HG03095 (cell line): ENCODE data around the gene NCKAP5.

Experiments used
- ATAC-seq: cut with Tn5 transposase; IDR thresholded peaks from one replicate; pipeline ENCODE4 v1.9.1; 2021; ENCODE audit warnings: moderate library complexity; ENCODE audit not compliant: unreplicated experiment

Gene NCKAP5

DNA sequence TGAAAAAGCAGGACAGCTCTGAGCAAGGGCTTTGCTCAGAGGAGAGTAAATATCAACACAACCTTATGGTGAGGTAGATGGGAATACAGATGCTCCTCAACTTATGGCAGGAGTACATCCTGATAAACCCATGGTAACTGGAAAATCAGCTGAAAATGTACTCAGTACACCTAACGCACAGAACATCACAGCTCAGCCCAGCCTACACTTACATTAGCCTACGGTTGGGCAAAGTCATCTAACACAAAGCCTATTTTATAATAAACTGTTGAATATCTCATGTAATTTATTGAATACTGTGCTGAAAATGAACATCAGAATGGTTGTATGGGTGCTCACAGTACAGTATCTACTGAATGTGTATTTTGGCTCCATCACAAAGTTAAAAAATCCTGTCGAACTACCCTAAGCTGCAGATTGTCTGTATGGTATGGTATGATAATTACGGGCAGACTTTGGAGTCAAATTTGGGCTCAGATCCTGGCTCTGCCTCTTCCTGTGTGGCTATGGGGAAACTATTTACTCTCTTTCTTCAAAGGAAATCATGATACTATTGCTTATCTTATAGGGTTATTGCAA, 778.0 kb downstream of the NCKAP5 start:
- ATAC-seq, result no peak

GRCh38 chr2:132789066-132789465, 779.2 kb downstream of the NCKAP5 start:
- ATAC-seq, result no peak

DNA sequence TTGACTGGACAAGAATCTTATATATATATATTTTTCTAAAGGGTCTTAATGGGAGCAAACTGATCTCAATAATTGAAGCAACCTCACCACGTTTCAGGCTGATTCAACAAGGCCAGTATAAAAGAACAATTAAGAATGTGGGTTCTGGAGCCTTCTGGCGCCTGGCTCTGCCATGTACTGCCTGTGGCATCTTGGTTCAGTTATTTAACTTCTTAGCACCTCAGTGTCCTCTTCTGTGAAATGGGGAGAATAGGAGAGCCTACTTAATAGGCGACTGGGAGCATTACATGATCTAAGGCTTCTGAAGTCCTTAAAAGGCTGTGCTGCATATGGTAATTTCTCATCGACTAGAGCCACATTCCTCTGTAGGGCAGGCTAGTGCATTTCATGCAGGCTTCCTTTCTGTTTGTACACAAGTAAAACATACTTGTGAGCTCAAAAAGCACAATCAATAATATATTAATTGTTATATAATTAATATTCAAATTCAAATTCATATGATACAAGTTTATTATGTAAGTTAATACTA, 779.9 kb downstream of the NCKAP5 start:
- no peak for ATAC-seq

- no peak for ATAC-seq
Observed at GRCh38 chr2:132783883-132784282, 784.4 kb downstream of the NCKAP5 start.

- no peak for ATAC-seq
Observed at GRCh38 chr2:132782176-132782783, 786.0 kb downstream of the NCKAP5 start.

DNA sequence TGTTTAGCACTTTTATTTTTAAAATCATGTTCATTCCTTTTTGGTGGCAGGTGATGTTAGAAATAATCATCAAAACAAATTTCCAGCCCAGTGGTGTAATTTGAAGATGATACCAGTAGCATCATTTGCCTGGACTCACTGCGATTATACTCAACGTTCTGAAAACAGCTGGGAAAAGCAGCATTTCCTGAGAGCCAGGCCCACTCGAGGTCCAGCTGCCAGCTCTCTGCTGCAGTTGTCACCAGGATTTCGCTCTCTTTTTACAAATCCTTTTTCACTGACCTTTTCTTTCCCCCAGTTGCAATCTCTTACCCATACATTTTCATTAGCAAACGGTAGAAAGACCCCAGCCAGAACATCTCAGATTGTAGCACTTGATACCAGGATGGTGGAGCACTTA, 787.6 kb downstream of the NCKAP5 start:
- no peak for ATAC-seq

DNA sequence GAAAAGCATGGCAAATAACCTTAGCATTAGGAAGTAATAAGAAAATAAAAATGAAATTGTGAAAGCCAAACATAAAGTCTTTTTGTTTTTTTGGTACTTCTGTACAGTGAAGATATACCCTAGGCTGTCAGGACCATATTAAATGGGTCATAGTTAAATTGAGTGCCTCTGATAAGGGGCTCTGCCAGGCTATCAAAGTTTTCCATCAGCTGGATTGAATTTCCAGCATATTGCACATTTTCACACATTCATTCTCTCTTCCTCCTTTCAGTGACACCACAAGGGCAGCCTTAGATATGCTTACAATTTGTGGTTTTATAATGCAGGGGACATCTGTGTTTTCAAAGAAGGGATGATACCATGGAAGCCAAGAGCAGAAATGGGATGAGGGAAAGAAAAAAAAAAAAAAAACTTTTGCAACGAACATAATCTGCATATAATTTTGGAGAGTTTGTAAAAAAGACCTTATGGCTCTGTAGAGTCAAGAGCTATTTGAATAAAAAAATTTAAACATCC, 789.0 kb downstream of the NCKAP5 start:
- ATAC-seq, result no peak

DNA sequence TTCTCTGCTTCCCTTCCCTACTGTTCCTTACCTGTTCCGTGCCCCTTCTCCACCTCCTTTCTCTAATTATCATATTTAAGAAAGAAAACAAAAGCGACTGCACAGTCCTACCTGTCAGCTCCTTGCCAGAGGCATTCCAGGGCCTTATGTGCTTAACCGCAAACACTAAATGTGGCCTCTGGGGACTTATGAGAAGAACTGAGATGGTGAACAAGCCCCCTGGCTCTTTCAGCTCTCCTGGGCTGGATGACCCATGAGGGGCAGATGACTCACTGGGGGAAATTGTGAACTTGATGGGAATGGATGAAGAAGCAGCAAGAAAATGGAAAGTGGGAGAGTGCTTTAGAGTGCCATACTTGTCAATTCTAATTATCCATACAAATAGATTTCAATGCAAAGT, 792.0 kb downstream of the NCKAP5 start:
- ATAC-seq, result no peak

GRCh38 chr2:132774189-132774588, 794.1 kb downstream of the NCKAP5 start:
- ATAC-seq, result no peak

DNA sequence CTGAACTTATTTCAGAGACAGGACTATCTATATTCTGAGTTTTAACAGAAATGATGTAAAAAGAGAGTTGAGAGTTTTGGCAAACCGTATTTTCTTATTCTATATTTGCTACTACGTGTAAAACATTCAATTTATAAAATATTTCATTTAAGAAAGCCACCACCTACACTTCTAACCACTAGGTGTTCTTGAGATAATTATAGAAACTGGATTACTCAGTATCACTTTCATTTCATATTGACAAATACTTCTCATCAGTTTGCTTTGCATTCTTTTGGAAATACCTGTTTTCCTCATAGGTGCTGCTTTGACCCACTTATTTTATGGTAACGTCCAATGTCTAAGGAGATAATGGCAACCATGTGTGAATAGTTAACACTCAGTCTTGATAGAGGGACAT, 794.9 kb downstream of the NCKAP5 start:
- no peak for ATAC-seq

DNA sequence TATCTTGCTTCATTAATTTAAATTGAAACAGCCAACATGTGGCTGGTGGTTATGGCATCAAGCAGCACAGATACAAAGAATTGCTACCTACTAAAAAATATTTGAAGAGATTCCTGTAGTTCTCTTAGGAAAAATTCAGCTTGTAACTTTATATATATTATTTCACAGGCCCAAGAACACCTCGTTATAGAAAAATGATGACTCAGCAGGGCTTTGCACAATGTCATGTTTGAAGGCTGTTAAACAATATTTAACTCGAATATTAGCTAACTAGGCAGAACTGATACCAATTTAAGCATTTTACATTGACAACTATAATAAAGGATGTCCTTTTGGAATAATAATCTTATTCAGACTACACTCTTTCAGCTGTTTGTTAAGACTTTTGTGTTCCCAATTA, 795.9 kb downstream of the NCKAP5 start:
- no peak for ATAC-seq

GRCh38 chr2:132766573-132766972, 801.7 kb downstream of the NCKAP5 start:
- ATAC-seq, result no peak

DNA sequence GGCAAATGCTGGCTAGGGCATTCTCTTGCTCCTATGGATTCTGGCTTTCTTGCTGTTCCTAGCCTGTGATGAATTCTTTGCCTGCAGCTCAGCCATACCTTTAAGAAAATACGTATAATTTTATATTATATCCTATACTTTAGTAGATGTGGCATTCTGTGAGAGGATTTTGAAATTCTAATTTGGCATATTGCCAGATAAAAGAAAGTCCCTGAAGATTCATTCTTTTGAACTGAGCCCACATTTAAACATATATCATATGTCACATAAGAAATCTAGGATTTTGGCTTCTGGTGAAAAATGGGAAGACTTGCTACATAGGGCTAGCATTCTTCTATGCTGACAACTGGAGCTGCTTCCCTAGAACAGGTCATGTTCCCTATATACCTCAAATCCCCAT, 806.8 kb downstream of the NCKAP5 start:
- ATAC-seq, result no peak

- ATAC-seq, result no peak
Observed at GRCh38 chr2:132760971-132761370, 807.3 kb downstream of the NCKAP5 start.

GRCh38 chr2:132760405-132760804, 807.9 kb downstream of the NCKAP5 start:
- peak; percentile 63 for ATAC-seq

- ATAC-seq, result no peak
Observed at GRCh38 chr2:132758995-132759394, 809.3 kb downstream of the NCKAP5 start.

- no peak for ATAC-seq
Observed at GRCh38 chr2:132757676-132758075, 810.6 kb downstream of the NCKAP5 start.

DNA sequence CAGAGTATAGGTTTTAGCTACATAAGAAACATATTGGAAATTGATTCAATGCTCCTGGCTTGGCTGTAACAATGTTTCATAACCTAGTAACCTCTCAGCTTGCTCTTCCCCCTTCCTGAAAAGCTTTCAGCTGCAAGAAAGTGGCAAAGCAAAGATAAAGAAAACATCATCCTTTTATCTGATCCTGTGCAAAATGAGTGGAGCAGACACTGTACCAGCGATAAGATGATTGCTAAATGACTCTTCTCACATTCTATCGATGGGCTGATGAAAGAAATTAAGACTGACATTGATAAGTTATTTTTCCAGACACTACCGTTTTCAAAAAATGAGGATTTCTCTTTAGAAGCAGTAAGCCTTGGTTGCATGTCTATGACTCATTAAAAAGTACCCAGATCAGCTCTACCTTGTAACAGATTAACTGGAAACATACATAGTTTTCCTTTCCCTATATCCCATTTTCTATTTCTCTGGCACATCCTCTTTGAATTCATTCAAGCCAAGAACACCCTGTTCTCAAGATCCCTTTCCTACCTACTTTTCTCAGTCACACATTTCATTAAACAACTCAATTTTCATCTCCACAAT, 811.2 kb downstream of the NCKAP5 start:
- no peak for ATAC-seq

DNA sequence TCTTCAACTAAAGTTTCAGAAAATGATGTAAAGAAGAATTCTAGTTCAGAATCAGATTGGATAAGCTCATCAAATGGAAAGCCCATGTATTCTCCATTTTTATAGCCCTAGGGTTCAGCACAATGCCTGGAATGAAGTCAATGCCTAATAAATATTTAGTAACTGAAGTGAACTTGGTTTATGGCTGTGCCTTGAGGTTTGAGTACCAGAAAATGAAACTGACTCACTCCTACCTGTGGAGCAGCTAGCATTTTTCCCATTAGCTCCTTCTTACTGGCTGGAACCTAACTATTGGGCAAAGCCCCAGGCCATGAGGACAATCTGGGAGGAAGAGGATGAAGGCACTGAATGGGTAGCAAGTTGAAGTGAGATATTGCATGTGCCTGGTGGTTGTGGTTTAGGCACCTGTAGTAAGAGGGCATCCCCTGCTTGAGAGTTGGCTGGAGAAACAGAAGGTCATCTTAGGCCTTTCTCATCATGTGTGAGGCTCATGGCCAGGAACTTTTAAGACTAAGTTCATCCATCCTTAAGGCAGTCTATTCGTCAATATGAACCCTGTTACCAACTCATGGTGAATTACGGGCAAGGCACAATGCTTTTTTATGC, 813.3 kb downstream of the NCKAP5 start:
- ATAC-seq, result no peak

DNA sequence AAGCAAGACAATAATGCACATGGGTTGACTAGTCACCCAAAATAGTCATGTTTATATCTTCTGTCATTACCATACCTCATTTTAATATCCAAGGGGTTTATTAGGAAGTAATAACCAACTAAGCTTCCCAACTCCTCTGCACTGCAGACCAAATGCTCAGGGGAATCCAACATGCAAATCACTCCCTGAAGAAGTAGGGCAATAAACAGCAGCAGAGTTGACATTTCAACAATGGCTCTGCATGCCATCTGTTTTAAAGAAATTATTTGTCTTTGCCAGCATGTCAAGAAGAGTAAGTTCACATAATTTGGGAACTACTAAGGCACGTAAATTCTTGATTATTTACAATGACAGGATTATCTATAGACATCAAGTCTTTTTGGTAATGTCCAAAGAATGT, 813.9 kb downstream of the NCKAP5 start:
- ATAC-seq, result no peak

GRCh38 chr2:132752421-132753206, 815.6 kb downstream of the NCKAP5 start:
- no peak for ATAC-seq
